OCI-M2 (cell line): ENCODE measurements around the gene DIPK1B.

Experiments used
- DNase-seq: peaks from one replicate; lab custom pipeline; 2025; ENCODE audit not compliant: unreplicated experiment; lab: John Stamatoyannopoulos, UW

DIPK1B gene

GRCh38 chr9:136735812-136736480, 23.6 kb downstream of the DIPK1B start:
- DNase-seq: no peak

DNA sequence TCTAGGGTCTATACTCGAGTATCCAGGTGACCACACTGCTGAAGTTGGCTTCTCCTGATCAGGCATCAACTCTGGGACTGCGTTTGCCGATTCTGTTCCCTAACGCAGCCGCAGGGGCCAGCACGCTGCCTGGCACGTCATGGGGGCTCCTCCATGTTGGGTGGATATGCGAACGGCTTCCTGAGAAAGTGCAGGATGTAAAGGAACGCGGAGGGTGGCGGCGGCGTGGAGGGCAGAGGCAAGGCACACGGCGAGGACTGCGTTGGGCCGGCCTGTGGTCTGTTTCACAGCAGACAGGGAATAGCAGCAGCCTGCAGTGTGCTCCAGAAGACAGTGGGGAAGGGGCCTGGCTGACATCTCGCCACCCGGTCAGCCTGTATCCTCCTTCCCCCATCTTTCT, 26.6 kb downstream of the DIPK1B start:
- no peak for DNase-seq

- no peak for DNase-seq
Measured at GRCh38 chr9:136739509-136739908, 27.1 kb downstream of the DIPK1B start.

GRCh38 chr9:136740069-136740468, 27.7 kb downstream of the DIPK1B start:
- DNase-seq: no peak

GRCh38 chr9:136740491-136740890, 28.1 kb downstream of the DIPK1B start:
- no peak for DNase-seq

DNA sequence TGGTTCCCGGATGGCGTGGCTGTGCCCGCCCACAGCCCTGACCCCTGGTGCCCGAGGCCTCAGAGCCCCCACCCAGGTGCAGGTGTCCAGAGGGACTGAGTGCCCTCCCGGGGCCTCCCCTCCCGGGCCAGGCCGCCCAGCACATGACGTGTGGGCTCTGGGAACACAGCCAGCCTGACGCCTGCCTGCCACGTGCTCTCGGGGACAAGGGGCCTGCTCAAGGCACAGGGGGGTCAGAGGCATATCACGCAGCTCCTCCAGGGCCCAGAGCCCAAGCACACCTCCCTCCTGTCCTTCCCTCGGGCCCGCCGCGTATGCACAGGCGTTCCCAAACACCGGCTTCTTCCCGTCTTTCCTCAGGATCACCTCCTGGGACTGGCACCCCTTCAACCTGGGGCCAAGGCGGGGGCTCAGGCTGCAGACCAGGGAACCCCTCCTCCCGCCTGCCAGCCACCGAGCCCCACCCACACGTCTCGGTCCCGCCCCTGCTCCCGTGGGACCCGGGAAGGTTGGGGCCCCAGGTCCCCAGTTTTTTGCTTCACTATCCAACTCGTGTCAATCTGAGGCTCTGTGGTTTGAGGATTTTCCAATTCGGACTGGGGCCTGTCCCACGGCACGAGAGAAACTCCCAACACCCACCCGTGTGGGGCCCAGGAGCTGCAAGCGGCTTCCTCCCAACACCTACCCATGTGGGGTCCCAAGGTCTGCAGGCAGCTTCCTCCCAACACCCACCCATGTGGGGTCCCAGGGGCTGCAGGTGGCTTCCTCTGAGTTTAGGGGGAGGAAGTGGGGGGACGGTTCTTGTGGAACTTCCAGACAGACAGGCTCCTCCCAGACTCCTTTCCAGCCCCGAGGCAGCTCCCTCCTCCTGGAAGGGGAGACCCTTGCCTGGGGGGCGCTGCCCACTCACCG, 28.9 kb downstream of the DIPK1B start:
- no peak for DNase-seq

- no peak for DNase-seq
Measured at GRCh38 chr9:136741883-136742571, 29.7 kb downstream of the DIPK1B start.

GRCh38 chr9:136742591-136743391, 30.4 kb downstream of the DIPK1B start, which contains the start of gene LCN10:
Gene LCN10 (minus strand): TSS chr9:136742940. CDS start chr9:136742903, 37 bp downstream.
- no peak for DNase-seq

GRCh38 chr9:136743639-136744211, 31.4 kb downstream of the DIPK1B start:
- DNase-seq: no peak

DNA sequence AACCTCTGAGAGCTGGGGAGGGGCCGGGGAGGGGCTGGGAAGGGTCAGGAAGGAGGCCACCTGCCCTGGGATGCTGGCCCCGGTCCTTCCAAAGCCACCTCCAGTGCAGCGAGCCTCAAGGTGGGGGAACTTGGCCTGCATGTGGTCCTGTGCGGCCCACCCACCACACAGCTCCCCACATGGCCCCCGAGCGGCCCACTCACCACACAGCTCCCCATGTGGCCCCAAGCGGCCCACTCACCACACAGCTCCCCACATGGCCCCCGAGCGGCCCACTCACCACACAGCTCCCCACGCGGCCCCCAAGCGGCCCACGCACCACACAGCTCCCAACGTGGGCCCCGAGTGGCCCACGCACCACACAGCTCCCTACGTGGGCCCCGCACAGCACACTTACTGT, 32.4 kb downstream of the DIPK1B start:
- DNase-seq: no peak

GRCh38 chr9:136745389-136746154, 33.2 kb downstream of the DIPK1B start:
- no peak for DNase-seq

DNA sequence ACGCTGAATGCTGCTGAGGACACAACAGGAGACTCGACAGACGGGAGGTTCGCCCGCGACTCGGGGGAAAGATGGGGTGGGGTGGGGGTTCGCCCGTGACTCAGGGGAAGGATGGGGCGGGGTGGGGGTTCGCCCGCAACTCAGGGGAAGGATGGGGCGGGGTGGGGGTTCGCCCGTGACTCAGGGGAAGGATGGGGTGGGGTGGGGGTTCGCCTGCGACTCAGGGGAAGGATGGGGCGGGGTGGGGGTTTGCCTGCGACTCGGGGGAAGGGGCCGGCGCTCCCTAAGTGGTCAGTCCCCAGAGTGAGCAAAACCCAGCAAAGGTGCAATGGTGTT, 33.8 kb downstream of the DIPK1B start:
- DNase-seq: no peak

- no peak for DNase-seq
Measured at GRCh38 chr9:136746621-136747020, 34.2 kb downstream of the DIPK1B start.

GRCh38 chr9:136747161-136748060, 35.0 kb downstream of the DIPK1B start:
- DNase-seq: no peak

GRCh38 chr9:136748201-136748600, 35.8 kb downstream of the DIPK1B start, which contains the start of gene LCN6:
Gene LCN6 (minus strand): TSS chr9:136748525. CDS start chr9:136748483, 42 bp downstream.
- no peak for DNase-seq

DNA sequence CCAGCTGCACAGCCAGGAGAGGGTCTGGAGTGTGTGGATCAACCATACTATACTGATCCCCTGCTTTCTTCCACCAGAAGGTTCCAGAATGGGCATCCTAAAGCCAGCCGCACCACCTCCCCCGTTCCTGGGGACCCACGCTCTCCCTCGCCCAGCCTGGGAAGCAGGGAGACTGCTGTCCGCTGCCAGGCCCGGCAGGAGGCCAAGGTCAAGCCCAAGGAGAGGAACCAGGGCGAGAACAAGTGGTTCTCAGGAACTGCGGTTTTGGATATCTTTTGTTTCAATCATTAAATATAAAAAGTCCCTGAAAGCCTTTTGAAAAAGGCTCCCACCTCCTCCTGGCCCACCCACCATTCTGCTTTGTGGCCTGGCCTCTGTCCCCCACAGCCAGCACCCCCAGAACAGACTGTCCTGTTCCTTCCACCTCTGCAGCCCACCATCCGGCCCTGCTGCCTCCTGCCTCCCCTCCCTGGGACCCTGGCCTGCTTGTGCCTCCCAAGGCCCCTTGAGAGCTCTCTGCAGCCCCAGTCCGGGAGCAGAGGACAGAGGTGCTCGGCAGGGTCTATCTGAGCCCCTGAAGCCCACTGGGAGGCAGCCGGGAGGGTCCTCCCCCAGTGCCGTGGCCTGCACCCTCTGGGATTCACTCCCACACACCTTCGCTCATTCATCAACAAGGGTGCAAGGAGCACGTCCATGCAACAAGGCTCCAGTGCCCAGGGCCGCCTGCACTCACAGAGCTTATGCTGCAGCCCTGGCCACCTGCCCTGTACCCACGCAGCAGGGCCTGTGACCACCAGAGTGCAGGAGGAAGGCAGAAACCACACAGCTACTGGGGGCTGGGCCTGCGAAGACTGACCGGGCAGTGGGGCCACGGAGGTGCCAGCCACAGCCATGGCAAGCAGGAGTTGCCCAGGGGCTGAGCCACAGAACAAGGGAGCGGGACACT, 36.6 kb downstream of the DIPK1B start:
- no peak for DNase-seq

GRCh38 chr9:136750526-136750925, 38.2 kb downstream of the DIPK1B start:
- DNase-seq: no peak

DNA sequence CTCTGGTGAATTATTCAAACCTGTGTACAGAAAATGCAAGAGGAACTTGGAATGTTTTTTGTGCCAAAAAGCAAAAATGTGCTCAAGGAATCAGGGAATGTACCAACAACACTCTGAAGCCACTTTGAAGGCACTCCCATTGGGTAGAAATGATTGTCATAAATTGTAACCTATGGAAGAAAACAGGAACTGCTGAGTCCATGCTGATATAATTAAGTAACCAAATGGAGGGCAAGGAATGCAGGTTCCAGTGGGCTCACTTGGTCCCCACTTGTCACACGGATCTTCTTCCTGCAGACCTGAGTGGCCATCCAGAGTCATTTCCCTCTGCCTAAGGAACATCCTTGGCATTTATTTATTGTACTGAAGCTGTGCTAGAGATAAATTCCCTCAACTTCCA, 38.9 kb downstream of the DIPK1B start:
- no peak for DNase-seq
